ENCODE measurements around the gene ATP6V1A. TPM values are rescaled to one million over a fixed set of nuclear protein-coding genes. Genes with fewer than 3 reads are reported as not detected.

ATP6V1A gene
- polyA plus RNA-seq, 4 donors: 76.4 to 103 (median 96.0) TPM

Other genes with a start within 250 kb of the ATP6V1A start
- gene SPICE1, start 231.9 kb upstream of the ATP6V1A start, polyA plus RNA-seq (ENCODE audit: insufficient read length in 4 of 4): 10 to 100 TPM; 26.1 to 31.1 (median 30.2) TPM
- 1 to 10 TPM; 2.7 to 3.8 (median 3.2) TPM for gene SIDT1, start 214.5 kb upstream of the ATP6V1A start, polyA plus RNA-seq (ENCODE audit: insufficient read length in 4 of 4)
- gene USF3, start 50.4 kb upstream of the ATP6V1A start, polyA plus RNA-seq (ENCODE audit: insufficient read length in 4 of 4): 10 to 100 TPM; 16.7 to 20.8 (median 19.4) TPM
- 100 to 1,000 TPM; 135 to 153 (median 147) TPM for gene NAA50, start 786 bp upstream of the ATP6V1A start, polyA plus RNA-seq (ENCODE audit: insufficient read length in 4 of 4)
- gene GRAMD1C, start 91.8 kb downstream of the ATP6V1A start, polyA plus RNA-seq (ENCODE audit: insufficient read length in 4 of 4): 10 to 100 TPM; 17.2 to 34.7 (median 22.0) TPM
- 10 to 100 TPM in 3 of 4 donors, 1 to 10 TPM in 1; 9.3 to 12.7 (median 11.1) TPM for gene ZDHHC23, start 201.0 kb downstream of the ATP6V1A start, polyA plus RNA-seq (ENCODE audit: insufficient read length in 4 of 4)

Data from right renal pelvis (tissue), 4 donors.